Gastroesophageal sphincter (tissue), 4 donors: ENCODE measurements around the gene BCL2L2. TPM values are rescaled to one million over a fixed set of nuclear protein-coding genes. Genes with fewer than 3 reads are reported as not detected.
"Not testable (repeated sequence)": the region's sequence is repeated elsewhere in the genome, so short reads cannot be mapped to it uniquely, and the experiment has no call there.

ENCODE experiments used
- ATAC-seq: fragments of 150-250 bp; one replicate; pipeline ENCODE4 v1.9.1; 2016; ENCODE audit warnings: mild to moderate bottlenecking, moderate library complexity
- H3K27ac ChIP-seq, 4 donors: fragments of 200-600 bp; sonication (generic) in 3 of 4; 1 replicate in 3 of 4; 2 replicates in 1 of 4; pipeline ENCODE4 v1.5.1; 2016 to 2019
- H3K27me3 ChIP-seq: fragments of 200-600 bp; sonication (generic); one replicate; pipeline ENCODE4 v1.5.1; 2019
- H3K36me3 ChIP-seq, 2 donors: fragments of 200-600 bp; sonication (generic); one replicate each; pipeline ENCODE4 v1.5.1; 2019; ENCODE audit warnings: control low read depth in 1 of 2
- H3K4me1 ChIP-seq, 3 donors: fragments of 200-600 bp; sonication (generic); 1 replicate in 2 of 3; 2 replicates in 1 of 3; pipeline ENCODE4 v1.5.1; 2016 to 2019; ENCODE audit warnings: control low read depth in 2 of 3
- H3K4me3 ChIP-seq, 2 donors: fragments of 200-600 bp; sonication (generic); one replicate each; pipeline ENCODE4 v1.5.1; 2019; ENCODE audit warnings: mild to moderate bottlenecking in 1 of 2, moderate library complexity in 1 of 2
- H3K9me3 ChIP-seq, 3 donors: fragments of 200-600 bp; sonication (generic); one replicate each; pipeline ENCODE4 v1.5.1; 2017 to 2019; ENCODE audit warnings: control low read depth in 2 of 3
- CTCF ChIP-seq, 4 experiments: fragments of 200-600 bp in 2 of 4; fragments of 450-650 bp in 2 of 4; sonication (generic) in 1 of 4; IDR thresholded peaks; one replicate each; pipeline ENCODE4 v1.5.1; 2017 to 2019; ENCODE audit warnings: antibody characterized with exemption in 4 of 4, mild to moderate bottlenecking in 2 of 4, moderate library complexity in 2 of 4
- EP300 ChIP-seq: sonication (generic); formaldehyde crosslinking; IDR thresholded peaks from one replicate; pipeline ENCODE4 v1.6.1; 2017; ENCODE audit warnings: antibody characterized with exemption, mild to moderate bottlenecking
- POLR2A ChIP-seq, 2 donors: fragments of 450-650 bp; IDR thresholded peaks; one replicate each; pipeline ENCODE4 v1.6.1; 2017; ENCODE audit warnings: antibody characterized with exemption in 2 of 2, mild to moderate bottlenecking in 2 of 2, moderate library complexity in 1 of 2
- POLR2AphosphoS5 ChIP-seq: sonication (generic); formaldehyde crosslinking; IDR thresholded peaks from one replicate; pipeline ENCODE4 v1.6.1; 2017; ENCODE audit warnings: antibody characterized with exemption
- WGBS, 2 donors: methylation state at CpG; one replicate each; pipeline ENCODE4 v1.1.5; 2018; ENCODE audit warnings: low coverage in 1 of 2; 5-methylcytosine and 5-hydroxymethylcytosine counted together
- total RNA-seq, 4 donors: library from RNA; depleted of rRNA; stranded (reverse); fragments of >200 nt; gene quantifications; one replicate each; pipeline ENCODE4 v1.1.0, GENCODE V29; 2016

The BCL2L2 gene
- total RNA-seq, 4 donors from 2014 or later: 99.1 to 157 (median 117) TPM

- TF ChIP-seq EP300 (no peak), POLR2AphosphoS5 (no peak), POLR2A (IDR thresholded peaks at IDR 0.05) (no peak), CTCF (IDR thresholded peaks at IDR 0.05) (no peak)
- no peak overlapping the region for H3K4me3 ChIP-seq
- H3K36me3 ChIP-seq: peaks cover 4 to 36% of the 10 kb centered on the region in 2 donors
- no peak for ATAC-seq
- peaks cover 4 to 36% (median 11%) of the 10 kb centered on the region in 3 donors for H3K4me1 ChIP-seq
- no peaks in the 10 kb centered on the region for H3K27me3 ChIP-seq
- WGBS, 2 donors: no CpG with 5 or more reads among the region's 2 CpGs
- no peaks in the 10 kb centered on the region for H3K9me3 ChIP-seq
- no peak overlapping the region for H3K27ac ChIP-seq
Measured at GRCh38 chr14:23324455-23324846, 17.8 kb downstream of the BCL2L2 start.

GRCh38 chr14:23324993-23325392 is 18.4 kb downstream of the BCL2L2 start:
- WGBS, 2 donors: 67% methylated on average over 5 of the region's 7 CpGs; no CpG with 5 or more reads in 1 of the 2 donors
- ATAC-seq: no peak
- Histone ChIP-seq H3K4me1 (peaks cover 4 to 35% (median 11%) of the 10 kb centered on the region in 3 donors), H3K36me3 (peaks cover 4 to 36% of the 10 kb centered on the region in 2 donors), H3K9me3 (no peaks in the 10 kb centered on the region), H3K4me3 (no peak overlapping the region), H3K27me3 (no peaks in the 10 kb centered on the region), H3K27ac (no peak overlapping the region)
- no peak for TF ChIP-seq EP300
- TF ChIP-seq POLR2AphosphoS5: no peak
- no peak for TF ChIP-seq POLR2A (IDR thresholded peaks at IDR 0.05)
- no peak for TF ChIP-seq CTCF (IDR thresholded peaks at IDR 0.05)

- not testable (repeated sequence) for H3K9me3 ChIP-seq, H3K4me3 ChIP-seq, H3K27me3 ChIP-seq, H3K27ac ChIP-seq, ATAC-seq
- Histone ChIP-seq H3K36me3 (peaks cover 4 to 36% of the 10 kb centered on the region in 2 donors), H3K4me1 (peaks cover 4 to 27% (median 11%) of the 10 kb centered on the region in 3 donors)
- WGBS, 2 donors: 87 to 88% methylated on average over 3 of the region's 5 CpGs
Measured at GRCh38 chr14:23325746-23326145, 19.1 kb downstream of the BCL2L2 start.

GRCh38 chr14:23326491-23327332 is 20.1 kb downstream of the BCL2L2 start:
- Histone ChIP-seq H3K4me1 (peaks cover 4 to 27% (median 11%) of the 10 kb centered on the region in 3 donors), H3K9me3 (no peaks in the 10 kb centered on the region), H3K27ac (no peak overlapping the region), H3K27me3 (no peaks in the 10 kb centered on the region), H3K36me3 (peaks cover 4 to 36% of the 10 kb centered on the region in 2 donors), H3K4me3 (no peak overlapping the region)
- TF ChIP-seq CTCF (IDR thresholded peaks at IDR 0.05): no peak
- TF ChIP-seq POLR2AphosphoS5: no peak
- no peak for TF ChIP-seq POLR2A (IDR thresholded peaks at IDR 0.05)
- no peak for TF ChIP-seq EP300
- WGBS, 2 donors: 60 to 71% methylated on average over 5 to 11 of the region's 13 CpGs
- no peak for ATAC-seq

- 39 to 50% methylated on average over 4 of the region's 4 CpGs for WGBS, 2 donors
- peak; percentile 43 for ATAC-seq
- peaks cover 0 to 17% (median under 1%) of the 10 kb centered on the region in 3 donors for H3K4me1 ChIP-seq
- H3K27me3 ChIP-seq: no peaks in the 10 kb centered on the region
- no peak overlapping the region for H3K27ac ChIP-seq
- peak; percentile 77 to 92 (median 86) for TF ChIP-seq CTCF (IDR thresholded peaks at IDR 0.05)
- TF ChIP-seq POLR2AphosphoS5: no peak
- no peak overlapping the region for H3K4me3 ChIP-seq
- no peaks in the 10 kb centered on the region for H3K9me3 ChIP-seq
- H3K36me3 ChIP-seq: peaks cover 4 to 30% of the 10 kb centered on the region in 2 donors
Measured at GRCh38 chr14:23327947-23328744, 21.5 kb downstream of the BCL2L2 start.
